Erythroblast (primary cell): ENCODE measurements around the gene CRYBA4.

ENCODE experiments used
- DNase-seq, 2 experiments: peaks; one replicate each; lab custom pipeline; 2025; lab: John Stamatoyannopoulos, UW
- GATA1 ChIP-seq: IDR thresholded peaks from 2 replicates; pipeline ENCODE4 v1.6.1; 2011; ENCODE audit warnings: low read depth, mild to moderate bottlenecking, control low read depth, low read length, moderate library complexity
- POLR2A ChIP-seq: IDR thresholded peaks from 2 replicates; pipeline ENCODE4 v1.6.1; 2011; ENCODE audit warnings: mild to moderate bottlenecking, low read length

Gene CRYBA4

DNA sequence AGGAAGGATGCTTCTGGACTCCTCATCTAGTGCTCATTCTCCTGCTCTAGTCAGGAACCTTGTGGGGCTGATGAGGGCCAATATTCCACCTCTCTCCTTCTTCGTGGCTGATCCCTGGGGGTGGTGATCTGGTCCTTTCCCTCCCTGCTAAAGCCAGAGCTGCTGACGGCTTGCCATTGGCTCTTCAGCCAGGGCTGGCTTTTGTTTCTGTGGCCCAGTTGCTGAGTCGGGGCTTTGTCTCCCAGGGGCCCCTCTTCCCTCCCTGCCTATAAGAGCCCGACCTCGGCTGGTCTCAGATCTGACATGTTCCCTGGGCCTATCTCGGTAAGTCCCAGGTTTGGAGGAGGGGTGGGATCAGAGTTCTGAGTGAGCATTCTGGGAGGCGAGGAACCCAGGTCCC is at the start of gene CRYBA4:
Gene CRYBA4, plus strand, starts transcription at position 301 of the 400 bp plus-strand sequence. CDS start 634 bp downstream, outside the sequence.
- no peak for TF ChIP-seq POLR2A
- no peak for TF ChIP-seq GATA1
- DNase-seq: no peak

DNA sequence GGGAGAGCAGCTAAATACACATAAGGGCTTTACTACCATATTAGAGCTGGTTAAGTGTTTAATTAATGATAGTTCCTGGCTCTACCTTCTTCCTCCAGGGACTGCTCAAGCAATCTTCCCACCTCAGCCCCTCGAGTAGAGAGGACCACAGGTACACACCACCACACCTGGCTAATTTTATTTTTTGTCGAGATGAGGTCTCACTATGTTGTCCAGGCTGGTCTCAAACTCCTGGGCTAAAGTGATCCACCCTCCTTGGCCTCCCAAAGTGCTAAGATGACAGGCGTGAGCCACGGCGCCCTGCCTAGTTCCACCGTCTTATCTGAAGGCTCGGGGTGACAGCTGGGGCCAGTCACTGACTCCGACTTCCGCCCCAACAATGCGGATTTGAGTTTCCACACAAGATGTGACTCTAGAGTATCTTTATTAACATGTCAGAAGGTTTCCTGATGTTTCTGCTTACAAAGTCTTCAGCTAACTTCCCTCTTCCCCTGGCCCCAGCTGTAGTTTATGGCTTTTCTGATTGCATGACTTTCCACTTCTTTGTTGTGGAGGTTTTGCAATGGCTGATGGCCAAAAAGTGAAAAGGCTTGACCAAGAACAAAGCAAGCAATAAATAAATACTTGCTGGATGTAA is 48.6 kb upstream of the CRYBA4 start:
- no peak for TF ChIP-seq POLR2A
- TF ChIP-seq GATA1: no peak
- DNase-seq: peak; percentile 85 to 86

DNA sequence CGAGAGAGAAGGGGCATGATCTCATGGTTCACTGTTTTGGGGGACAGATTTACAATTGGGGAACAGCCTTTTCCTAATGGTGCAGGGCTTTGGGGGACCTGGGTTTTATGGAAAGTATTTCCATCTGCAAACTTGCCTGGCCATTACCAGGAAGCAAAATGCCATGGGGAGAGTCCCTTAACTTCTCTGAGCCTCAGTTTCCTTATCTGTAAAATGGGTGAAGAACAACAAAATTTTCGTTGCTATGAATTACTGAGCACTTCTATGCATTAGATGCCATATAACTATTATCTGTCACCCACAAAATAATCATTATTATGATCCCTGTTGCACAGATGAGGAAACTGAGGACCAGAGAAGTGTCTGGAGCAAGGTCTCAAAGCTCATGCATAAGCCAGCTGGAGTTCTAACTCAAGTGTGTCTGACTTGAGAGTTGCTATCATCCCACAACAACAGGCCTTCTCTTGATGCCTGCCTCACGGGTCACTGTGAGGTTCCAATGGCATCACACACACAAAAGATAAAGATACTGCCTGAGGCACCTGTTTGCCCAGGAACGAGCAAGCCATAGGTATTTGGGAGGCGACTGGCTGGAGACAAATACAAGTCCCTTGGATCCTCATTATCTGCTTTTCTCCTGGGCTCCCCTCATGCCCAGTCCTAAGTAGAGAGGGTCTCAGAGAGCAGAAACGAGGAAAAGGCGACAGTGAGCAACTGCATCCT is 47.6 kb upstream of the CRYBA4 start:
- no peak for TF ChIP-seq POLR2A
- TF ChIP-seq GATA1: no peak
- DNase-seq: no peak

DNA sequence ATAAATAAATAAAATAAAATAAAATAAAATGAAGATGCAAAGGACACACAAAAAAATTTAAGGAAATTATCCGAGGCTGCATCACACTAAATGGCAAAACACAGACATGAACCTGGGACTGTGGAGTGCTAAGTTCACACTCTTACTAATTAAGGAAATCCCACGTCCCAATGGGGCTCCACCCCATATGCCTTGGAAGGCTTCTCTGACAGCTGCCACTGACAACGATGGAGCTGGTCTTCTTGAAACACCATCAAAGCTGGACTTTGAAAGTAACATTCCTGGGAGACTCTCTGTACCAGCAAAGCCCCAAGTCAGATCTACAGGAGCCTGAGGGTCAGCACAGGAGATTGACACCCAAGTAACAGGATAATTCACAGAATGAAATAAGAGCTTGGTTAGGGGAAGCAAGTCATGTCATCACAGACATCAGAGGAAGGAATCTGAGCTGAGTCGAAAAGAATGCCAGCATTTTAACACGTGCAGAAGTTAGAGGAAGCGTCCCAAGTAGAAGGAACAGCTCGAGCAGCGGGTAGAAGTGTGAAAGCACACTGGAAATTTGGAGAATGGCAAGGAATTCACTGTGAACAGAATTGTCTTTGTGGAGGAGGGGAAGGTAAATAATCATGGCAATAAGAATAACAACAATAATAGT is 45.6 kb upstream of the CRYBA4 start:
- no peak for DNase-seq
- TF ChIP-seq GATA1 (no peak), POLR2A (no peak)

DNA sequence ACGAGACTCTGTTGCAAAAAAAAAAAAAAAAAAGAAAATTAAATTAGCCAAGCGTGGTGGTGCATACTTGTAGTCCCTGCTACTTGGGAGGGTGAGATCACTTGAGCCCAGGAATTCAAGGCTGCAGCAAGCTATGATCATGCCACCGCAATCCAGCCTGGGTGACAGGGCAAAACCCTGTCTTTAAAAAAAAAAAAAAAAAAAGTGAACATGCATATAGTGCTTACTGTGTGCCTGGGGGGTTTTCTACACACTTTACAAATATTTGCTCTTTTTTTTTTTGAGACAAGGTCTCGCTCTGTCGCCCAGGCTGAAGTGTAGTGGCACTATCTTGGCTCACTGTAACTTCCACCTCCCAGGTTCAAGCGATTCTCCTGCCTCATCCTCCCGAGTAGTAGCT is 44.7 kb upstream of the CRYBA4 start:
- DNase-seq: no peak
- no peak for TF ChIP-seq GATA1
- TF ChIP-seq POLR2A: no peak

DNA sequence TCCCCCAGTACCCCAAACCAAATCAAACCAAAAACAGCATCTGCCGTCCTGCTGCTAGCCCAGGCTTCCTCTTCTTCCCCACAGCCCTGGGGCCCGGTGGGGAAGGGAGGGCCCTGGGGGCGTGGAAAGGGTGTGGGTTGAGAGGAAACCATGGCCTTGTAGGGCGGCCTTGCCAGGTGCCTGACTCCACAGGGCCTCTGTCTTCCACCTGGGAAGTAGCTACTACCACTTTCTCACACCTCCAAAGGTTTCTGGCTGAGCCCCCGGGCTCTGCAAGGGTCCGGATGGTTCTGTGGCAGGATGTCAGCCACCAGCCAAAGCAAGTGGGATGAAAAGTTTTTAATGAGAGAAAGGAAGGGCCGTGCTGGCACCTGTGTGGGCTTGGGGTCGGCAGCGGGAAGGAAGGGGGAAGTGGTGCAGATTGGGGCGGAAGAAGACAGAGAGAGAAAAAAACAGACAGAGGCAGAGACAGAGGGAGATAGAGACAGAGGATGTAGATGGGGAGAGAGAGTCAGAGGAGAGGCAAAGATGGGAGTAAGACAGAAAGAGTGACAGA is 42.4 kb upstream of the CRYBA4 start:
- DNase-seq: peak; percentile 16 to 36
- TF ChIP-seq POLR2A (no peak), GATA1 (no peak)

DNA sequence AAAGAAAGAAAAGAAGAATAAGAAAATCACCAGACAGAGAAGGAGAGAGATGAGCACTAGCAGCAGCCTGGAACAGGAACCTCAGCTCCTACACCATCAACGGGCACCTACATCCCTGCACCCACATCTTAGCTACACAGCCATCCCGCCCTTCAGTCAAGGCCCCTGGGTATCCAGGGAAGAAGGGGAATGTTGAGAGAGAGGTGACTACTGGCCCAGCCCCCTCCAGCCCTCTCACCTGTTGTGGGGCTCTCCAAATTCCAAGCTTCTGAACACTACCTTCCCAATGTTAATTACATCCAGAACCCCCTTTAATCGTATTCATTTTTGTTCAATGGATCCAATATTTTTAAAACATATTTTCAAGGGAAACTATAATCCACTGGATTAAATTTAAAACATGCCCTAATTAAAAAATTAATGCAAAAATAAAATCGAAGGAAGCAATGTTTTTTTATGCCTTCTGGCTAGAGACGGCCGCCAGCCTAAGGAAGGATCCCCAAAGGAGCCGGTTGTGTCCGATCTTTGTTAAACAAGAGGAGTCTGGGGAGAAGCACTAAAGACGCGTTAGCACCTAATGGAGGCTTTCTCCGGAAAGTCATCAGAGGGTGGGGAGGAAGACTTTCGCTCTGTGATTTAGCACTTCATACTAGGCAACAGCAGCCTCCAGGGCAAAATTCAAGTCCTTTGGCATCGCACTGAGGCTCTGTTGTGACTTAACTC is 41.4 kb upstream of the CRYBA4 start:
- TF ChIP-seq POLR2A (no peak), GATA1 (no peak)
- no peak for DNase-seq

DNA sequence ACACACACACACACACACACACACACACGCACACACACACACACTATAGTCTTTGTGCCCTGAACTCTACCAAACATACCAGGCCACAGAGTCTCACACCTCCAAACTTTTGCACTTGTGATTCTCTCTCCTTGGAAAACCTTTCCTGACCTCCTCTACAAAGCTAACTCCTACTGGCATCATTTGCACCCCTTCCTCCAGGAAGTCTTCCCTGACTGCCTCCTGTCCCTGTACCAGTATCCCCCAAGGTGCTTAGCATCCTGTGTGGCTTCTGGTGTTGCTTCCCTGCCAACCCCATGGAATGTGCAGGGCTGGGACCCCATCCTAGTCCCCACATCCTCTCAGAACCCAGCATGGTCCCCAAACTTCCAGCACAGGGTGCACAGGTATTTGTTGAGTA is 40.7 kb upstream of the CRYBA4 start:
- no peak for DNase-seq

DNA sequence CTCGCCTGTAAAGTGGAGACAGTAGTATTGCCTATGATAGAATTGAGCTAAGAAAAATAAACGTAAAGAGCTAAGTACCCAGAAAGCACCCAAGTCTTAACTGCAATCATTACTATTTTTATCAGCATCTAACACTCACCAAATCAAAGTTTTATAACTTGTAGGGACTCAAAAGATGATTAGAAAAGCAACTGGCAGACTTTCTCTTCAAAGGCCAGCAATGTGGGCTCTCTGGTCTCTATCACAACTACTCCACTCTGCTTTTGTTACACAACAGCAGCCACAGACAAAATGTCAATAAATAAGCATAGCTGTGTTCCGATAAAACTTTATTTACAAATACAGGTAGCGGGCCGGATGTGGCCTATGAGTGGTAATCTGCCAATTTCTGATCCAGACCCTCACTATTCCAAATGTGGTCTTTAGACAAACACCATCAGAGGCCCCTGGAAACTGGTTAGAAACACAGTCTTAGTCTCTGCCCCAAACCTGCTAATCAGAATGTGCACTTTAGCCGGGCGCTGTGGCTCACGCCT is 40.1 kb upstream of the CRYBA4 start:
- DNase-seq: peak; percentile 26 to 63
- TF ChIP-seq POLR2A (no peak), GATA1 (no peak)

More for the DNA sequence above, 40.7 kb upstream of the CRYBA4 start:
- no peak for TF ChIP-seq POLR2A
- TF ChIP-seq GATA1: no peak

DNA sequence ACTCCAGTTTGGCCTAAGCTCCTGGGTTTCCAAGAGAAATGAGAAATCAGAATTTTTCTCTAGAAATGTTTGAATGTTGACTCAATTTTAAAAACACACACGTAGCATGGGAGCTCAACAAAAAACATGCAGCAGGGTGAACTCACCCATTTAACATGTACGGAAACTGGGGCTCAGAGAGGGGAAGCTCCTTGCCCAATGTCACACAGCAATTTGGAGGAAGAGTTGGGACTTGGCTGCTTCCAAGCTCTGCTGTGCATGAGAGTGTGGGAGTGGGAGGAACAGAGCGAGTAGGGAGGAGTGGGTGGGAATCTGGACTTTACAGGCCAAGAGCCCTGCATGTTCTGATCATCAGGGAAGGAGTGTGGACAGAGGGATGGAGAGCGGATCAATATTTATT is 37.8 kb upstream of the CRYBA4 start:
- TF ChIP-seq POLR2A: no peak
- TF ChIP-seq GATA1: no peak
- no peak for DNase-seq

DNA sequence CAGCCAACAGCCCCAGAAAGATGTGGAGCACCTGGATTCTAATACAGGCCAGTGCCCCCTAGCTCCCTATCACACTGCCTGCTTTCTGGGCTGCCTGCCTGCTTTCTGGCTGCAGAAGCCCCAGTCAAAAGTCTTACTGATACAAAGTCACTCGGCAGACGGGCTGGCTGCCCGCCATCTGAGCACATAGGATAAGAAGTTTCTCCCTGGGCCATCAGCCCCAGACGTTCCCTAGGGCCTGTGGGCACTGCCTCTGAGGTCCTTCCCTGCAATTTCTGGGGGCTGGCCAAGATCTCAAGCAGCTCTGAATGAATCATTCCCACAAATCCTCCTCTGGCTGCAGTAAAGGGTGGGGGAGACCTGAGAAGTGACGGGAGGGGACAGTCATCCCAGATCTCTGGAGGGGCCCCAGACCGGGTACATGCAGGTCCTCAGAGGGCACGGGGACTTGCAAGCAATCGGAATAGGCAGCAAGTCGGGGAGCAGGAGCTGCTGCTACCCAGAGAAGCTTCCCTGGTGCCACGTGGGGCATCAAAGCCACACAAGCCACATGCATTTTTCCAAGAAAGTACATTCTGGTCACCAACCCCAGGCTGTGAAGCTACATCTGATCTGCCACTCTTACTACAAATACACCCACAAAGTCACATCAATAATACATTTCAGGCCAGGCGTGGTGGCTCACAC is 36.5 kb upstream of the CRYBA4 start:
- TF ChIP-seq POLR2A (peak; percentile 59), GATA1 (no peak)
- peak; percentile 94 to 95 for DNase-seq

DNA sequence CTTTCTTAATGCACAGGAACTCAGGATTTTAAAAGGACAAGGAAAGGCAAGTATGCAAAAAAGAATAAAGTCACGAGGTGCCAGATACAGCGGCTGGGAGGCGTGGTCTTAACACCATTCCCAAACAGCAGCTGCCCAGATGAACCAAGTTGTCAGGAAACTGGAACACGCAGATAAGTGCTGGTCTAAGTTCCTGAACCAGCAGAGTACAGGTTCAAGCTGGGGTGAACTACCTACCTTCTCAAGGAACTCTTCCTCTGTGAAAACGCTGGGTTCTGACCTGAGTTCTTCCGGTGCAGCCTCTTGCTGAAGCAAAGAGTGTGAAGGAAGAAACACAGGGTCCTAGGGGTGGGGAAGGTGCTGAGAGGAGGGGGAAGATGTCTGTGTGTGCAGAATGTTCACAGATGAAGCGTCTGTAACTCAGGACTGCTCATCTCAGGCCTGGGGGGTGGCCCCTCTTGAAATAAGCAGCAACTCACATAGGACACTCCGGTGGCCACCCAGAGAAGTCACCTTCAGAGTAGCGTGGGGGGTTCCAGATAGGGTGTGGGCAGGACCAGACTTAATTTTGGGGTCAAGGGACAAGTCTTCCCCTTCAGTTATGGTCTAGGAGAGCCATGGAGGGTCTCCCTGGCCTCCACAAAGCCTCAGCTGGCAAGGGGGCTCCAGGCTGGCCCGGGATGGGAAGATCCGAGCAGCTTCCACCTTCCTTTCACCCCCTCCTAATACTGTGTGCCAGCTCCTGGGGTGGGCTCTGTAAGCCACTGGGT is 35.0 kb upstream of the CRYBA4 start:
- DNase-seq: peak; percentile 32 to 45
- TF ChIP-seq POLR2A (peak; percentile 40), GATA1 (no peak)
